Retinal pigment epithelial cell (primary cell): Measurements from ENCODE around the gene MAN1C1.

ENCODE experiments used
- DNase-seq: peaks from one replicate; pipeline ENCODE4 v3.0.0-alpha.2; 2010; ENCODE audit warnings: low read depth
- H3K4me3 ChIP-seq: 2 replicates; pipeline ENCODE4 v1.5.1; 2011; ENCODE audit warnings: mild to moderate bottlenecking, low read length, control low read depth, moderate library complexity
- TF ChIP-seq, protein P1 (sequence below): conservative IDR thresholded peaks from 2 replicates; pipeline ENCODE4 v1.5.1; 2011; ENCODE audit warnings: low read depth, low read length, control low read depth, inconsistent platforms

MAN1C1 gene

GRCh38 chr1:25703671-25704266, 87.2 kb downstream of the MAN1C1 start:
- TF ChIP-seq, protein P1, sequence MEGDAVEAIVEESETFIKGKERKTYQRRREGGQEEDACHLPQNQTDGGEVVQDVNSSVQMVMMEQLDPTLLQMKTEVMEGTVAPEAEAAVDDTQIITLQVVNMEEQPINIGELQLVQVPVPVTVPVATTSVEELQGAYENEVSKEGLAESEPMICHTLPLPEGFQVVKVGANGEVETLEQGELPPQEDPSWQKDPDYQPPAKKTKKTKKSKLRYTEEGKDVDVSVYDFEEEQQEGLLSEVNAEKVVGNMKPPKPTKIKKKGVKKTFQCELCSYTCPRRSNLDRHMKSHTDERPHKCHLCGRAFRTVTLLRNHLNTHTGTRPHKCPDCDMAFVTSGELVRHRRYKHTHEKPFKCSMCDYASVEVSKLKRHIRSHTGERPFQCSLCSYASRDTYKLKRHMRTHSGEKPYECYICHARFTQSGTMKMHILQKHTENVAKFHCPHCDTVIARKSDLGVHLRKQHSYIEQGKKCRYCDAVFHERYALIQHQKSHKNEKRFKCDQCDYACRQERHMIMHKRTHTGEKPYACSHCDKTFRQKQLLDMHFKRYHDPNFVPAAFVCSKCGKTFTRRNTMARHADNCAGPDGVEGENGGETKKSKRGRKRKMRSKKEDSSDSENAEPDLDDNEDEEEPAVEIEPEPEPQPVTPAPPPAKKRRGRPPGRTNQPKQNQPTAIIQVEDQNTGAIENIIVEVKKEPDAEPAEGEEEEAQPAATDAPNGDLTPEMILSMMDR = no peak
- DNase-seq = no peak
- H3K4me3 ChIP-seq = no peak overlapping the region

DNA sequence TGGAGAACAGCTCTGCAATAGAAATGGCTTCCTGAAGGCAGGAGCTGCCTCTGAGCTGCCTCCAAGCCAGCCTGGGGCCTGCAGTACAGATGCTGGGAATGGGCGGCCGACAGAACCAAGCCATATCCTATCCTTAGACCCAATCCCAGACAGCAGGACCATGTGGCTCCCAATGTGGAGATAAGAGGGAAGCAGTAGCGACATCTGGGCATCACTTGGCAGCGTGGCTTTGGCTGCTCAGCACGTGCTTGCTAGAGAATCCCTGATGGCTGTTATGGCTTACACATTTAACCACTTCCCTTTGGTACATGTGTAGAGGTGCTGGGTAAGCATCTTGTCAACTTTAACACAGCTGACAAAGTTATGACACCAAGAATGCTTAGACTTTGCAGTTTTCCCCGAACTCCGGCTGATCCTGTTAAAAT, 87.7 kb downstream of the MAN1C1 start:
- TF ChIP-seq, protein P1 = no peak
- no peak overlapping the region for H3K4me3 ChIP-seq
- DNase-seq = no peak

DNA sequence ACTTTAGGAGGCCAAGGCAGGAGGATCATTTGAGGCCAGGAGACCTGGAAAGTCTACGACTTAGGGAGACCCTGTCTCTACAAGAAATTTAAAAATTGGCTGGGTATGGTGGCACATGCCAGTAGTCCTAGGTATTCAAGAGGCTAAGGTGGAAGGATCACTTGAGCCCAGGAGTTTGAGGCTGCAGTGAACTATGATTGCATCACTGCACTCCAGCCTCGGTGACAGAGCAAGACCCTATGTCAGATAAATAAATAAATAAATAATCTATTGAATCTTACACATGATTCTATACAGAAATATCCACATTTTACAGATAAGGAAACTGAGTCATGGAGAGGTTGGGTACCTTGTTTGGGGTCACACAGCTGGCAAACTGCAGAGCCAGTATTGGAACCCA, 89.1 kb downstream of the MAN1C1 start:
- H3K4me3 ChIP-seq = no peak overlapping the region
- DNase-seq = no peak
- TF ChIP-seq, protein P1 = no peak

DNA sequence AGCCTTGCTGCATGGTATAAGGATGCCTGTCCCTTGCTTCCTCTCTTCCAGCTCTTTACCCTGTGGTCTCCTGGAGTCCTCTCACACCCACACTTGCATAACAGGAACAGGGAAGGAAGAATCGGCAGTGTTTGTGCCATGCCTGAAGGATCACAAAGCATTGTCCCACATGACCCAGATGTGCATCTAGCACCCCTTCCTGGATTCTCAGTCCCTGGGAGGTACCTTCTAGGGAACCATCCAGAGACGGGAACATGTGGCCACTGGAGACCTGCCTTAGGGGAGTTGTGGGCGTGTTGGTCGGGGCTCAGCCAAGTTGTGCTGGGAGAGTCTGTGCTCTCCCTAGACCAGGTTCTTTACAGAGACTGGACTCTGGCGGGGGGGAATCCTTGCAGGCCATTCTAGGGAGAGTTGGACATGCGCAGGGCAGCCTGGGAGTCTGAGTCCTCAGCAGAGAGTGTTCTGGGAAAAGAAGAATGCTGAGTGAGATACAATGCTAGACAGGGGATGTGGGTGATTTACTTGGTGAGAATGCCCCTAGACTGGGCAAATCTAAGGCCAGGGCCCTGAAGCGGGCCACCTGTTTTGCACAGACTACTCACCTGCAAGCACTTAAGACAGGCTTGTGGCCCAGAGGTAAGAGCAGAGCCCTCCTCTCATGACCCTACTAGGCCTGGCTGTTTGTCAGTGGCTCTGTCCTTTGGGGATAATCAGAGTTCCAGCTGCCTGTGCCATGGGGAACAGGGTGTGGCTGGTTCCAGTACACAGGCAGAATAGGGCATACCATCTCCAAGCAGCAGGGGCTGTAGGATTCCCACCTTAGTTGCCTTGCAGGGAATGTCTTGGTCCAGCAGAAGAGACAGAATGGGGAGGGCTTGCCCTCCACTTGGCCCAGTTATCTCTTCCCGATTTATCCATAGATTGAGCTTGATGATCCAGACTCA, 89.8 kb downstream of the MAN1C1 start:
- TF ChIP-seq, protein P1 = no peak
- H3K4me3 ChIP-seq = no peak overlapping the region
- no peak for DNase-seq

GRCh38 chr1:25707280-25708016, 90.9 kb downstream of the MAN1C1 start:
- TF ChIP-seq, protein P1 = no peak
- DNase-seq = no peak
- H3K4me3 ChIP-seq = no peak overlapping the region

DNA sequence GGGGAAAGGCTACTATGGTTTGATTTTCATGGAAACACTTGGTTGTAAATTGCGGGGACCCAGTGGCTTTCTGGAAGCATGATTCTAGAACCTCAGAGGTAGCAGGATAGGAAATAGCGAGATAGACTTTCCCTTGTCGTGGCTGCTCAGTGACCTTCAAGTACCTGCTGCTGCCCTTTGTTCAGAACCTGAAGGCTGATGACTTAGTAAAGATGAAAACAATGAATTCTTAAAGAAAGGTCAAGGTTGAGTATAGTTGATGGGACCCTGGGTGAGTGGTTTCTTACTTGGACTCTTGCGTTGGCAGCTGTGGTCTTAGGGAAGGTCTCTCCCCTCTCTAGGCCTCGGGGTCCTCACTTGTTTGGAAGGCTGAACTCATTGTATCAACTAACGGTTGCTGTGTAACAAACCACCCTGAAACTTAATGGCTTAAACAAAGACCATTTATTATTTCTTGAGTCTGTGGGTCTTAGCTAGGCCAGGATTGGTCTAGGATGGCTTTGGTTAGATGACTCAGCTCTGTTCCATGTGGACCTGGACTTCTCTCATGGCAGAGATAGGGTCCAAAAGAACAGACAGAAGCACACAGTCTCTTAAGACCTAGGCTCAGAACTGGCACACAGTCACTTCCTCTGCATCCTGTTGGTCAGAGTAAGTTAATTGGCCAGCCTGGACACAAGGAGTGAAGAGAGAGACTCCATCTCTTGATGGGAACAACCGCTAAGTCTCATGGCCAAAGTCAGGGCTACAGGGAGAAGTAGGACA, 94.2 kb downstream of the MAN1C1 start:
- no peak for DNase-seq
- TF ChIP-seq, protein P1 = no peak
- no peak overlapping the region for H3K4me3 ChIP-seq
